Cortex of kidney (tissue), 1 donor: ENCODE results near the gene NUP188.
"Not testable (repeated sequence)": the region's sequence is repeated elsewhere in the genome, so short reads cannot be mapped to it uniquely, and the experiment has no call there.

Source experiments
- DNase-seq: peaks from one replicate; lab custom pipeline; 2025; lab: John Stamatoyannopoulos, UW

The NUP188 gene

DNA sequence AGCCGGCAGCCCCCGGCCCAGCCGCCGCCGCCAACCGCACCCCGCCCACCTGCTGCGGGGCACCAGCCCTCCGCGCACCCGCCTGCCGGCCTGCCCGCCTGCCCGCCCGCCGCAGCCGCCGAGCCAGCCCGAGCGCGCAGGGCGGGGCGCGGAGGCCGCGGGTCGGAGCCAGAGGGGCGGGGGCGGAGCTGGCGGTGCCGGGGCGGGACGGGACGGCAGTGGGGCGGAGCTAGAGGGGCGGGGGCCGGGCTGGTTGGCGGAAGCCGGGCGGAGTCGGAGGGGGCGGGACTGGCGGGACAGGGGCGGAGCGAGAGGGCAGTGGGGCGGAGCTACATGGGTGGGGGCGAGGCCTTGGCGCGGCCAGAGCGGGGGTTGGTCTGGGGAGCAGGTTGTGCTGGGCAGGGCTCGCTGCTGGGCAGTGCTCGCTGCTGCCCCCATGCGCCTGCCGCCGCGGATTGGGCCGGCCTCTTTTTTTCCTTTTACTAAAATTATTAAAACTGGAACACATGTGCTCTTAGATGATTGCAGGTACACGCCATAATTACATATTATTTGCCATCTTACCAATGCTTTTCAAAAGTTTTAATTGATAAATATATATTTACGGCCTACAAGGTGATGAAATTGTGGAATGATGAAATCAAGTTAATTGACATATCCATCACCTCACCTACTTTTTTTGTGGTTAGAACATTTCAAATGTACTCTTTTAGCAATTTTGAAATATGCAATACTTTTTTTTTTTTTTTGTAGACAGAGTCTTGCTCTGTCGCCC is 80.9 kb downstream of the NUP188 start, which contains the start of gene SH3GLB2:
Gene SH3GLB2, minus strand, starts transcription at position 140 of the 775 bp plus-strand sequence. CDS start 177 bp downstream, outside the sequence.
- DNase-seq: no peak

DNA sequence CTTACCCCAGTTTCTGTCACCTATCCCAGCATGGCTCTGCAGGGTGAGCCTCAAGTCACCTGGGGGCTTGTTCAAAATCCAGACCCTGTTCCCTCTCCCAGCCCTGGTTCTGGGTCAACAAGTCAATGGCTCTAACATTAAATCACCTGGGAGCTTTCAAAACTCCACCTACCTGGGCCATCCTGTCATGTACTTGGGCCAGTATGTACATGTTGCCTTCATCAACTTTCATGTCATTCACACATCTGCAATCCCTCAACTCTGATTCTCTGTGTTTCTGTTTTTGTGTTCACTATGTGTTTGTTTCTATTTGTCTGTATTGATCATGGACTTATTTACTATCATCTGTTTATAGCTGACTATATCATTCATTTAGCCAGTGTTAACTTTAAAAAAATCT is 82.7 kb downstream of the NUP188 start:
- DNase-seq: no peak

DNA sequence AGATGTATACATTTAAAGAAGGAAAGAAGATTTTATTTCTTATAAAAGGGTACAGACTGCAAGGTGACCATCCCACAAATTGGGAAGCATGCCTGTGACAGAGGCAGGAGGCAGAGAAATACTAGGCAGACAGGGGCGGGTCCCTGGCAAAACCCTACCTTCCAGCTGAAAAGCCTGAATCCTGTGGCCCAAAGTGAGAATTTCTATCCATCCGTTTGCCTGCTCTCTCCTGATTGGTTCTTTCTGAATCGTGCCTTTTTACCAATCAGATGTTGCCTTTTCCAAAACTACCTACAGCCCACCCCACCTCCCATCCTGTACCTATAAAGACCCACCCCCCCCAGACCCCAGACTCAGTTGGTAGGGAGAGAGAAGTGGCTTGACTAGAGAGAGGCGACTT is 84.0 kb downstream of the NUP188 start:
- no peak for DNase-seq

DNA sequence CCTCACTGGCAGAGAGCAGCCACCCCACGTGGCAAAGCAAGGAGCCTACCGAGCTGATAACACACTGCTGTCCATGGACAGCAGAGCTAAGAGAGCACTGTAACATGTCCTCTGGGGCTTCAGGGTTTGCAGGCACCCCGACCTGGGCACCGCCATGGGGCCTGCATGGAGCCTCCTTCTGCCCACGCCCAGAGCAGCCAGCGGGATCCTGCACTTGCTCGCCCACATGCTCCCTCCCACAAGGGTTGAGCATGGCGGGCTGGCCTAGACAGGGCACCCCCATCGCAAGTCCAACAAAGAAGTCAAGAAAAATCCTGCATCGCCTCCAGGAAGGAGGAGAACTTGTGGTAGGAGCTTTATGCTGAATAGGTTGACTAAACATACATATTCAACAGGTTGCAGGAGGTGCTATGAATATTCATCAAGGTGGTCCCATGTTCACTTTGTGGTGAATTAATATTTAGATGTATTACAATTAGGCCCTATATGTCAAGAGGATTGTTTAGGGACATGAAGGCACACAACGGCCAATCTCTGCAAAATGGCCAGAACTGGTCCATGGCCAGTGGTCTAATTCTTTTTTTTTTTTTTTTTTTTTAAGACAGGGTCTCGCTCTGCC is 85.2 kb downstream of the NUP188 start:
- no peak for DNase-seq

DNA sequence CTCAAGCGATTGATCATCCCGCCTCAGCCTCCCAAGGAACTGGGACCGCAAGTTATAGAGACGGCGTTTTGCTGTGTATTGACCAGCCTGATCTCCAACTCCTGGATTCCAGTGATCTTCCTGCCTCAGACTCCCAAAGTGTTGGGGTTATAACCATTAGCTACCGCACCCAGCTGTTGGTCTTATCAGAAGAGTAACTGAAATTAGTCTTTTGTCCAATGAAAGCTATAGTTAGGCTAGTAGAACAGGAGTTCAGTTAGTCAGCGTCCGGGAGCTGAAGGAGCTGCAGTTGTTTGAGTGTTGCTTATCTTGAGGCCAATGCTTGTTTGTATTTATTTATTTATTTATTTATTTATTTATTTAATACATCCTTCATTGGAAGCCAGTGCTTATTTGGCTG is 85.7 kb downstream of the NUP188 start:
- no peak for DNase-seq

DNA sequence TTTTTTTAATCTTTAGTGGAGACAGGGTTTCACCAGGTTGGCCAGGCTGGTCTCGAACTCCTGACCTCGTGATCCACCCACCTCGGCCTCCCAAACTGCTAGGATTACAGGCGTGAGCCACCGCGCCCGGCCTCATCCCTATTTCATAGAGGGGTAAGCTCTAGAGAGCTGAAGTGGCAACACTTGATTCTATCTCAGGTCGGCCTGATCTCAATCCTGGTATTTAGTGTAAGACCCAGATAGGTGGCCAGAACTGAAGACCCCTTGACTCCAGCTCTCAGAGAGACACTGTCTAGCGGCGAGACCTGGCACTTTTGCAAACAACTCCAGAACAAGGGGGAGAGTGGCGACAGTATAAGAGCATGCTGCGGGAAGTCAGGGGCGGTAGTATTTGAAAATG is 88.3 kb downstream of the NUP188 start:
- not testable (repeated sequence) for DNase-seq

DNA sequence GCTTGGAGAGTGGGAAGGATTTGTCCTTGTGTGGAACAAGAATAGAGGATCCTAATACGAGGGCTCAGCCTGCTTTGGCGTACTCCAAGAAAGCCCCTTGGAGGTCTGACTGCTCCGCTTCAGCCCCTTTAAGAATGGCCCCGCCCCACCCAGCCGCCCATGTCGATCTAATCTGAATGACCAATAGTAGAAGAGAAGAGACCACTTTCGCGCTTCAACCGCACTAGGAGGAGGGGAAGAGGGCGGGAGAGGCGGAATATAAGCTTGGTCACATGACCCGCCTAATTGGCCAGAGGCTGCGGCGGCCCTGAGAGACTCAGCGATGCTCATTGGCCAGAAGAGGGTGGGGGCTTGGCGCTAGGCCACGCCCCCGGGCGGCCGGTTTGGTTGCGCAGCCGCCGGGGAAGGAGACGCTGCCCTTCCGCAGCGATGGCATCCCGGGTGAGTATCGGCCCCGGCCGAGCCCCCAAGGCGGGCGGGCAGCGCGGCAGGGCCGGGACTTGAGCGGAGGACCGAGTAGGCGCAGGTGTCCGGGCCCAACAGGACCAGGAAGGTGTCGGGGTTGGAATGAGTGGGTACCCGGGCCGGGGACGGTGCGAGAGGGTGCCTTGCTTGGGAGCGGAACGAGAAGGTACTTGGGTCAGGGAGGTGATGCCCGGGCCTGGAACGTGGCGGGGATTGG is 88.9 kb downstream of the NUP188 start, which contains the start of gene MIGA2:
Gene MIGA2, plus strand, starts transcription at position 386 of the 682 bp plus-strand sequence. CDS start 3,969 bp downstream, outside the sequence.
- no peak for DNase-seq

DNA sequence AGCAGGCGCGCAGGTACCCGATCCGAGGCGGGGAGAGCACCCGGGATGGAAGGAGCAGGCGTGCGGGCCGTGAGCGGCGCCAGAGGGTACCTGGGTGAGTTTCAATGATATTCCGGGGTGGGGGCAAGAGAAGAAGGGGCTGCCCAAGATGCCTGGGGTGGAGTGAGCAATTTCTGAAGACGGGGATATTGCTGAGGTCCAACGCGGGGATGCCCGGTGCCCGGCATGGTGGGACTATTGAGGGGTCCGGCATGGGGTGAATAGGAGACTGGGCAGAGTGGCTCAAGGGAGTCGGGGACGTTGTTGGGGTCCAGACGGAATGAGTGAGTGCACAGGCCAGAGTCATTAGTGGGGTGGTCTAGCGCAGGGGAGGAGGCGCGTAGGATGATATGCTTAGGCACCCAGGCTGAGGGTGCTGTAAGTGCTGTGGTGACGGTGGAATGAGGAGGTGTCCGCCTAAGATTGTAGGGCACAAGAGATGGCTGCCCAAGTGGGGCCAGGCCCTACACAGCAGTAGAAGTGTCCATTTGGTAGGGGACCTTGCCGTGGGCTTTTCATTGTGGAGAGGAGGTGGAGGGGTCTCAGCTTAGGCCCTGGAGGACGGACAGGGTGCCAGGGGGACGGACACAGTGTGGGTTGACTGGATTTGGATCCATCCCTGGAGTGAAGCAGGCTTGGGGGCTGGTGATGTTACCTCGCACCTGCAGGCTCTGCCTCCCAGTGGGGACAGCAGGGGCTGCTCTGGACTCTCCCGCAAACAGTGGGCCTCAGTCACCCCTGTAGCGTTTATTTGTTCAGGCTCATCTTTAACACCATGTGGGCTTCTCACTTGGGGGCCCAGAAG is 89.6 kb downstream of the NUP188 start:
- no peak for DNase-seq

DNA sequence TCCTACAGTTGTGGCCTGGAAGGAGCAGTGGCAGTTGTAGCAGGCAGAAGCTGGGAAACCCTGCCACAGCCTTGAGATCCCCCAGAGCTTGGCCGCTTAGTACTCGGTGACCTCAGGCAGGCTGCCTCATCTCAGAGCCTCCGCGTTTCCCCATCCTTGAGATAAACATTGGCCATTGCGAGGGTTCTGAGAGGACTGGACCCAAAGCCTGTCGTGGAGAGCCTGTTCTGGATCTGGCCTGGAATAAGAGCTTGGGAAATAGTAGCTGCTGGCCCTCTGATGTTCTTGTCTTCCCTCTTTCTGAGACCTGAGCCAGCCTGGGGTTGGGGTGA is 90.2 kb downstream of the NUP188 start:
- no peak for DNase-seq

DNA sequence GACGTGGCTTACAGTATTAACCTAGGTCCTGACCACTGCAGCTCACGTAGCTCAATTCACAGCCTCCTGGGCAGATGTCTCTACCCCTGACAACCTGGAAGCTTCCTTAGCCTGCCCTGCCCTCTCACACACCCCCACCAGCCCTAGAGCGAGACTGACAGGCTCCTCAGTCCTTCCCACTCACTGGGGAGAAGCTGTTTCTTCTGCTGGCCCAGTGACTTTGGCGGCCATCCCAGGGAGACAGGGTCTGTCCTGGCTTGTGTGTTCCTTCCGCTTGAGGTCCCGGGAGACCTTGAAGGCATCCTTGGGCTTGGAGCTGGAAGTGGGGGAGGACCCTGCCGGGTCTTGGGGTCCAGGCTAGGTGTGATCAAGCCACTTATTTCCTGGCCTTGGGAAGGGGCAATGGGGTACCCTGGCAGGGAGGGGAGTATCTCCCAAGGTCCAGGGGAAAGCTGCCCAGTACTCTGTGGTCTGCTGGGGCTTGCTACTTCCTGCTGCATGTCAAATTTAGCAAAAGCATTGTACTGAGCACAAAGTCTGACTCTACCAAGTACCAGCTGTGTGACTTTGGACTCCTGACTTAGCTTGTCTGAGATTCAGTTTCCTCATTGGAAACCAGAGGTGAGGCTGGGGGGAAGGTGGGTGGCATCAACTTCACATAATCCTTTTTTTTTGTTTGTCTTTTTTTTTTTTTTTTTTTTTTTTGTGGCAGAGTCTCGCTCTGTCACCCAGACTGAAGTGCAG is 90.8 kb downstream of the NUP188 start:
- no peak for DNase-seq

DNA sequence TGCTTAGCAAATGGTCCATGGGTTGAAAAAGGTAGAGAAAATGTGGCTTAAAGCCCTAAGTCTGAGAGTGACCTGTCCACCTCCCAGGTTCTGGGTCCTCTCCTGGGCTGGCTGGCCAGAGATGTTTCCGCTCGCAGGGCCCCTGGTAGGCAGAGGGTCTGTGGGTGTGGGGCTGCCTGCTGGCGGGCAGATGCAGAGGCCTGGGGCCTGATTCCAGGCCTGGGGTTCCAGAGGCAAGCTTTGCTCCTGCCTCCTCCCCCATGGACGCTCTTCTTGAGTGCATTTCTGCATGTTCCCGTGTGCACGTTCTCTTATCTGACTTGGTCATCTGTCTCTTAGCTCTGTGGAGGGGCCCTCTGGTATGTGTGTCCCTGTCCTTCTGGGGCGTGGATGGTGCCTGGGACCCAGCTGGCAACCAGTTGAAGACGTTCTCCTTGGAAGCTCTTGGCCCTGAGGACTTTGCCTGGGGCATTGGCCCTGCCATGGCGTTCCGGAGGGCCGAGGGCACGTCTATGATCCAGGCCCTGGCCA is 92.7 kb downstream of the NUP188 start:
- no peak for DNase-seq

DNA sequence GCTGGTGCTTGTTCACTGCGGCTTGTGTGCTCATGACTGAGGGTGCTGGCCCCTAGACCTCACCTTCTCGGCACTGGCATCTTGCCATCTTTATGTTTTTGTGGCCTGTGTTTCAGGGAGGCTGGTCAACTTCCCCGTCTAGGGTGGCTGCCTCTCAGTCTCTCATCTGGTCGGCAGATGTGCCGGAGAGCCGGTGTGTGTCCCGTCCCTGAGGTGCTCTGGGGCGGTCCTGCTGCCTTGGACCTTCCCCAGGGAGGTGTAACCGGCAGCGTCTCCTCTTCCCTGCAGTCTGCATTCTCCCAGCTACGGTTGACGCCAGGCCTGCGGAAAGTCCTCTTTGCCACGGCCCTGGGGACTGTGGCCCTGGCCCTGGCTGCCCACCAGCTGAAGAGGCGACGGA is 94.5 kb downstream of the NUP188 start:
- no peak for DNase-seq

DNA sequence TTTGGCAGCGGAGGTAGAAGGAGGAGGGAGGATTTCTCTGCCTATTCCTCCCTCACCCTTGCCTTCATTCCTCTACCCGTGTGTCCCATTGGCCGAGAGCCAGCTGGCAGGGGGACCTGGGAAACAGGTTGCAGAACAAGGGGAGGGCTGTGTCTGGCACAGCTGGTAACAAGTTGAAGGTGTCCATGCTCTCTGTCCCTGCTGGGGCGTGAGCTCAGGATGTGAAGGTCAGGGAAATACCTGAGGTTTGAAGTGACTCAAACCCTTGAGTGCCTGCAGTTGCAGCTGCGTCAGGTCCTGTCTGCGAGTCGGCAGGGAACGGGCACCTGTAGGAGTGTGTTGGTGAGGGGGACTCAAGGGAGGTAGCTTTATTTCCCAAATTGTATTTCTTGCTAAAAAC is 105.1 kb downstream of the NUP188 start:
- no peak for DNase-seq

DNA sequence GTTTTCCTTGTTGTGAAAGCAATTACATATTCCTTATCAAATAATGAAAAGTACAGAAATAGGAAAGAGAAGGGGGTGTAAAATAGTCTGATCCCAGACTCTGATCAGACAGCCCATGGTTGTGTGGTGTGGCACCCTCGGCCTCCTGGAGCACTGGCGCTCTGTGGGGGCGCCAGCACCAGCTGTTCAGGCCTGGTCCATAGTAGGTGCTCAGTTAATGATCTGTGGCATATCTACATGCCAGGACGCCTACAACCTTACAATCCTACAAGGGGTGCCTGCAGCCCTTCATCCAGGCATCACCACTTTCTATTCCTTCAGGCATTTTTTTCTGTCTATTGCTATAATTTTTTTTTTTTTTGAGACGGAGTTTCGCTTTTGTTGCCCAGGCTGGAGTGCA is 105.5 kb downstream of the NUP188 start:
- DNase-seq: no peak

DNA sequence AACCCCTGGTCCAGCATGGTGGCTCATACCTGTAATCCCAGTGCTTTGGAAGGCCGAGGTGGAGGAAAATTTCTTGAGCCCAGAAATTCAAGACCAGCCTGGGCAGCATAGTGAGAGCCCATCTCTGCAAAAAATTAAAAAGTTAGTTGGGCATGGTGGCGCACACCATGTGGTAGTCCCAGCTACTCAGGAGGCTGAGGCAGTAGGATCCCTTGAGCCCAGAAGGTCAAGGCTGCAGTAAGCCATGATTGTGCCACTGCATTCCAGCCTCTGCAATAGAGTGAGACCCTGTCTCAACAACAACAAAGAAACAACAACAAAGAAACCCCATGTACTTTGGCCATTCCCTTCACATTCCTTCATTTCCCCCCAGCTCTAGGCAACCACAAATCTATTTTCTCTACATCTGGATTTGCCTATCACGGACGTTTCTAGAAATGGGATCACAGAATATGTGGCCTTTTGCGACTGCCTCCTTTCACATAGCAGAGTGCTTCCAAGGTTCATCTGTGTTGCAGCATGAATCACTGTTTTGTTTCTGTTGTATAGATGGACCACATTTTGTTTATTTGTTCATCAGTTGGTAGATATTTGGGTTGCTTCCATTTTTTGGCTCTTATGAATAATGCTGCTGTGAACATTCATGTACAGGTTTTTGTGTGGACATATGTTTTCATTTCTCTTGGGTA is 106.8 kb downstream of the NUP188 start:
- DNase-seq: no peak
